Stimulated activated CD8-positive, alpha-beta memory T cell treated with anti-CD3 and anti-CD28 coated beads, Interleukin-15, amount 100 ng/mL, for 4 hours (primary cell): ENCODE measurements around the gene LRRC31.

ENCODE experiments used
- DNase-seq, 2 donors: peaks; one replicate each; pipeline ENCODE4 v3.0.0-alpha.2; 2020; ENCODE audit warnings: low read depth in 2 of 2

The LRRC31 gene

GRCh38 chr3:169813278-169813677 is 56.5 kb downstream of the LRRC31 start:
- no peak for DNase-seq

DNA sequence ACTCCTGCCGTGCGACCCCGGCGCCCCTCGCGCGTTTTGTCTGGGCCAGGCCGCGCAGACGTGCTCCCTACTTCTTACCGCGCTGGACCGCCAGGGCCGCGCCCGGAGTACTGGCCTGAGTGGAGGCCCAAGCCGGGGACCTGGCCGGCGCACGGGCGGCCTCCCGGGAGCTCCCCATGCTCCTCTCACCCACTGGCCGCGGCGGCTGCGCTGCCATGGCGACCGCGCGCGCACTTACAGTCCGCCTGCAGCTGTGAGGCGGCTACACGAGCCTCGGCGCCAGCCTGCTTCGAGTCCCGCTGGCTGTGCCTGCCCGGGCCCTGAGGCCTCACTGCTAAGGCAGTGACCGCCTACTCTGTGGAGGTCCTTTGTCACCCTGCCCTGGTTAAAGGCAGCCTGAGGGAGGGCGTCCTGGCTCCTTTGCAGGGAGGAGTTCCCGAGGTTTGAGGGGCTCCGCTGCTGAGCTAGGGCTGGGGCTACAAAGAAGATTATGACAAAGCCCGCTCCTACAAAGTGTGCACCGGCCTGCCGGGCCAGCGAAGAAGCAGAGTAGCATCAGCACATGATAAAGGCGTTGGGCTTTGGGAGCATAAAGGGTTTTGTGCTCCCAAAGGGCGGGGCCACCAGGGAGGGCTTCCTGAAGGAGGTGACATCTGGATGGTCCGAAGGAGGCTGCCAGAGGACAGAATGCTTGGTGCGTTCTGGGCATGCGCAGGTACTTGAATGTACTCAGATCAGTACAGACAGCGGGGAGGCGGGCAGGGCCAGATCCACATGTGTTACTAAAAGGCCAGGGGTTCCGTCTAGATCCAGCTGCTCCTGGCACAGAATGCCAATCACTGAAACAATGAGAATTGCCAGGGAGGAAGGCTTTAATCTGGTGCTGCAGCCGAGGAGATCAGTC is 57.2 kb downstream of the LRRC31 start, which contains the start of the genes LRRC34 and LRRIQ4:
Gene LRRC34 (minus strand): TSS at position 573 of the 904 bp plus-strand sequence. CDS start 356 bp downstream, at position 217.
Gene LRRIQ4 (plus strand): TSS at position 539 of the 904 bp plus-strand sequence. CDS start 9,052 bp downstream, outside the sequence.
- peak; percentile 36 to 54 for DNase-seq

DNA sequence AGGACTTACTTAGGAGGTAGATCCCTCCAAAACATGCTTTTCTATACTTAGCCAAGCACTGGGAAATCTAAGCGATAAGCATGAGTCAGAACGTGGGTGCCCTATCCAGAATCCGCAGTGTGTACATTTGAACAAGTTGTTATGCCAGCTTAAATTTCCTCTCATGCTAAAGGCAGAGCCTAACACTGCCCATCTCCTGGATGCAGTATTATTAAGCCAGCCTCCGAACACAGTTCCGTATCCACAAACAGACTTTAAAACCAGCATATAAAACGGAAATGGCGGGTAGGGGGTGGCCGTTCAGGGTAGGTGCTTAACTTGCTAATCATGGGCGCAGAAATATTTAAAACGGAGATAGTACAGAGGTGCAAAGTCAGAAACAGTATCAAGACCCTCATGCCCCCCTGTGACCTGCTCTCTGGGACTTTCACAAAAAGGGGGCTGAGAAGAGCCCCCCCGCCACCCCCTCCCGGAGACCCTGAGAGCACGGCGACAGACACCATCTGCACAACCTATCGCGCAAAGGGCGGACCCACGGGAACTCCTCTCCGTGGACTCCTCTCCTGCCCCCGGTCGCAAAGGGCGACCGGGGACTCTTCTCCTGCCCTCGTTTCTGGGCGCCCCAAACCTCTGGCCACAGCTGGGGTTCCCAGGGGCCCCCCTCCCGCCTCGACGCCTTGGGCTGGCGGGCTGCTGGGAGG is 58.0 kb downstream of the LRRC31 start:
- no peak for DNase-seq

DNA sequence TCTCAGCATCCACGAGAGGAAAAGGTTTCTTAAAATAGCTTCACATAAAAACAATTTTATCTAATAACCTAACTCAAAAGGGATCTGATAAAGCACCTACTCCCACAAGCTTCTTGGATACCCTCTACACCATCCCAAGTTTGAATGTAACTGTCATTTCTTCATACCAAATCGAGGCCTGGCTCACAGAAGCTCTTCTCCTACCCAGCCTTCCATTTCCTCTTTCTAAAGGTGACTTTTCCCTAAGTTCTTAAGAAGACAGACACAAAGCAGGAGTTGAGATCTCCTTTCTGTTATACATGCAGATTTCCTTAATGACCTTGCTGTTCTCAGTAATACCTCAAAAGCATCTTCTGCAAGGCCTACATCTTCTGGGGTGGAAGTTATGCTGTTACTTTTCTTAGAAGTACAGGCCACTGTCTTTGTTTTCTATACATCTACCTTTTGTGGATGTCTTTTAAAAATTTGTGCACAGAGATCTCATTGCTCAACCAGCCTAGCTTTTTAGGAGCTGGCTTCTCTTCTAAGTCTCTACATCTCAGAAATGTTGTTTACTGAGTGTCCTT is 60.4 kb downstream of the LRRC31 start:
- no peak for DNase-seq

DNA sequence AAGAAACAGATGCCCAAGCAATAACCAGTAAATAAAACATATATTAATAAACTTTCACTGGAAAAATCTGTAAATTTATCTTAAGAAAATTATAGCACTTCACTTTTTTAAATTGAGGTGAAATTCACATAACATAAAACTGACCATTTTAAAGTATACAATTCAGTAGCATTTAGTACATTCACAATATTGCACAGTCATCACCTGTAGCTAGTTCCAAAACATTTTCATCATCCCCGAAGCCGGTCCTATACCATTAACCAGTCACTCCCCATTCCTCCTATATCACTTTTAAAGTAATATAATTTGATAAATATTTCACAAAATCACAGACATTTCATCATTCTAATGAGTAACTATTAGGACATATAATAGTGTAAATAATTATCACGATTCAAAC is 65.1 kb downstream of the LRRC31 start:
- DNase-seq, result no peak

DNA sequence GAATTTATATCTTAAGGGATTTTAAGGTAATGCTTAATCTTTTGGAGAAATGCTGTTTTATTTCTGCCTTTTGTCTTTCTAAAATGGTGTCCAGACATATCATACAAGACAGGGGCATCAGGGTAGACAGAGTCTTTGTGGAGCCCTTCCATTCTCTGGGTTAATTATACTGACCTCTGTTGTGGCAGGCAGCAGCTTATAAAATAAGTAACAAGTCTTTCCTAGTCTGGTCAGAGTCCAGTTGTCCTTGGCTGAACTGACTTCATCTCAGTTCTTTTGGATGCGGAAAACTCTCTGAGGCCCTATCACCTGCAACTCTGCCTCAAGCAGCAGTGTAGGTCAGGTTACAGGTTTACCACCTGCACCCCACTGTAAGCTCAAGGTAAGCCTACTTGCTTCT is 77.4 kb downstream of the LRRC31 start:
- DNase-seq, result no peak

GRCh38 chr3:169790687-169791429 is 78.9 kb downstream of the LRRC31 start:
- no peak for DNase-seq

- no peak for DNase-seq
Observed at GRCh38 chr3:169790219-169790618, 79.5 kb downstream of the LRRC31 start.
